Caki2 (cell line): Measurements from ENCODE around the gene BSG. TPM values are rescaled to one million over a fixed set of nuclear protein-coding genes. Genes with fewer than 3 reads are reported as not detected.
"Not testable (repeated sequence)": the region's sequence is repeated elsewhere in the genome, so short reads cannot be mapped to it uniquely, and the experiment has no call there.

Experiments used
- DNase-seq: peaks from one replicate; pipeline ENCODE4 v3.0.0-alpha.2; 2015; ENCODE audit warnings: low read depth
- in situ Hi-C: cut with HindIII; loops from 2 replicates; pipeline ENCODE4 v1.10.0; 2016; ENCODE audit warnings: low sequenced_read_pairs, low pct_unique_long_range_greater_than_20kb, mixed read lengths
- total RNA-seq: library from RNA; depleted of rRNA; stranded (reverse); fragments of >200 nt; shearing (Covaris generic); gene quantifications from 2 replicates; pipeline ENCODE4 v1.2.3, GENCODE V29; 2014; ENCODE audit warnings: low replicate concordance

BSG gene
- total RNA-seq, 1 experiment from 2014 or later: 330 TPM

DNA sequence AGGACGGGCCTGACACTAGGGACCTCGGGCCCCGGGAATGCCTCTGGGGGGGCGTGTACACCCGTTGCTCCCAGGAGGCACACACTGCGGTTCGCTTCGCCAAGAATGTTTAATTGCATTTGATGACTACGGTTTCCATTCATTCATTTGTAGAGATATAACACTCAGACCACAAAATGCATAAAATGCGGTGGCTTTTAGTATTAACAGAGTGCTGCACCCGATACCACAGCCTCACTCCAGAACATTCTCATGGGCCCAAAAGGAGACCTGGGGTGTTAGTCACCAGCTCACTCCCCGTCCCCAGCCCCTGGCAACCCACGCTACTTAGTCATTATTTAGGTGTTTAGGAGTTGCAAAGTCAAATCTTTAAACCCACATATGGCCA lies 39.1 kb downstream of the BSG start:
- DNase-seq: peak; percentile 68

DNA sequence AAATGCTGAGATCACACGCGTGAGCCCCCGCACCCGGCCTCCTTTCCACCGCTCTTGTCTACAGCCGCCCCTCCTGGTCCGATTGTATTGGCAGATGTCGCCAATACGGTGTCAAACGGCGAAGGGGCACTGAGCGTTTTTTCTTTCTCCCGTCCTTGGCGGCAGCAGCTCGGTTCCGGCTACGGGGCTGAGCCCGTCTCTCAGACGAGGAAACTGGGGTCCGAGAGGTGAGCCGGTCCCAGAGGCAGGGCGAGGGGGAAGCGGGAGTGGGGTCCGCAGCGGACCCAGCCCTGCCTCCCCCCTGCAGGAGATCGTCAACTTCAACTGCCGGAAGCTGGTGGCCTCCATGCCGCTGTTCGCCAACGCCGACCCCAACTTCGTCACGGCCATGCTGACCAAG lies 40.5 kb downstream of the BSG start:
- no peak for DNase-seq
- in situ Hi-C loops: no loop called here

More for the DNA sequence above, 39.1 kb downstream of the BSG start:
- in situ Hi-C loops: no loop called here

DNA sequence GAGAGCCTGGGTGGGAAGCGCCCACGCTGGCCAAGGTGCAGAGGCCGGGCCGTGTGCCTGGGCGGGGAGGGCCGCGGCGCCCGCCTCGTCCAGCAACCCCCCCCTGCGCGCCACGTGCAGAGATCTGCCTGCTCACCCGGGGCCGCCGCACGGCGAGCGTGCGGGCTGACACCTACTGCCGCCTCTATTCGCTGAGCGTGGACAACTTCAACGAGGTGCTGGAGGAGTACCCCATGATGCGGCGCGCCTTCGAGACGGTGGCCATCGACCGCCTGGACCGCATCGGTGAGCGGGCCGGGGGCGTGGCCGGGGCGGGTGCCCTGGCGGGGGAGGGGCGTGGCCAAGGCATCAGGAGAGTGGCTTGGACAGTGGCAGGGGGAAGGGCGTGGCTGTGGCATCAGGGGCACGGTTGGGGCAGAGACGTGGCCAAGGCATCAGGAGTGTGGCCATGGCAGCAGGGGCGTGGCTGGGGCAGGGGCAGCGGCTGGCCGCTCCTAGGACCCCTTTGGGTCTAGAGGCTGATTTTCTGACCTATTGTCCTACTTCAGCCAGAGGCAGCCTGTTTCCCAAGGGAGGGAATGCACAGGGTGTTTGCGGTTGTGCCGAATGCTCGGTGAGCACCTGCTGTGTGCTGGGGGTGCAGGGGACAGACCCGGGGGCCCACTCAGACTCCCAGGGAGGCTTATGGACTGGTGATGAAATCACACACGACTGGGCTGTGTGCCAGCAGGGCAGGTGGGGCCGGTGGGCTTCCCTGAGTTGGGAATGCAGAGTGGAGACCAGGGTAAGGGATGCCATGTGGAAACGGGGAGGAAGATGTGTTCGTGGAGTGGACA lies 41.6 kb downstream of the BSG start:
- DNase-seq: no peak
- in situ Hi-C loops: no loop called here

DNA sequence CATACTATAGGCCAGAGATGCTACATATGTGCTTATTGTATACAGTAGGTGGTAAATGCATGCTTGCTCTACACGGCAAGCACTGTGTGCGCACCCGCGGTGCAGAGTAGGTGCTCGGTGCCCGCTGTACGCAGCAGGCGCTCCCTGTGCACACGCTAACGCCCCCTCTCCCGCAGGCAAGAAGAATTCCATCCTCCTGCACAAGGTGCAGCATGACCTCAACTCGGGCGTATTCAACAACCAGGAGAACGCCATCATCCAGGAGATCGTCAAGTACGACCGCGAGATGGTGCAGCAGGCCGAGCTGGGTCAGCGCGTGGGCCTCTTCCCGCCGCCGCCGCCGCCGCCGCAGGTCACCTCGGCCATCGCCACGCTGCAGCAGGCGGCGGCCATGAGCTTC lies 43.2 kb downstream of the BSG start:
- DNase-seq: no peak
- in situ Hi-C loops: no loop called here

DNA sequence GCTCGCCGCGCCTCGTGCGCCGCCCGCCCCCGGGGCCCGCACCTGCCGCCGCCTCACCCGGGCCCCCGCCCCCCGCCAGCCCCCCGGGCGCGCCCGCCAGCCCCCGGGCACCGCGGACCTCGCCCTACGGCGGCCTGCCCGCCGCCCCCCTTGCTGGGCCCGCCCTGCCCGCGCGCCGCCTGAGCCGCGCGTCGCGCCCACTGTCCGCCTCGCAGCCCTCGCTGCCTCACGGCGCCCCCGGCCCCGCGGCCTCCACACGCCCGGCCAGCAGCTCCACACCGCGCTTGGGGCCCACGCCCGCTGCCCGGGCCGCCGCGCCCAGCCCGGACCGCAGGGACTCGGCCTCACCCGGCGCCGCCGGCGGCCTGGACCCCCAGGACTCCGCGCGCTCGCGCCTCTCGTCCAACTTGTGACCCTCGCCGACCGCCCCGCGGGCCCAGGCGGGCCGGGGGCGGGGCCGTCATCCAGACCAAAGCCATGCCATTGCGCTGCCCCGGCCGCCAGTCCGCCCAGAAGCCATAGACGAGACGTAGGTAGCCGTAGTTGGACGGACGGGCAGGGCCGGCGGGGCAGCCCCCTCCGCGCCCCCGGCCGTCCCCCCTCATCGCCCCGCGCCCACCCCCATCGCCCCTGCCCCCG lies 43.8 kb downstream of the BSG start:
- no peak for DNase-seq
- in situ Hi-C loops: no loop called here

DNA sequence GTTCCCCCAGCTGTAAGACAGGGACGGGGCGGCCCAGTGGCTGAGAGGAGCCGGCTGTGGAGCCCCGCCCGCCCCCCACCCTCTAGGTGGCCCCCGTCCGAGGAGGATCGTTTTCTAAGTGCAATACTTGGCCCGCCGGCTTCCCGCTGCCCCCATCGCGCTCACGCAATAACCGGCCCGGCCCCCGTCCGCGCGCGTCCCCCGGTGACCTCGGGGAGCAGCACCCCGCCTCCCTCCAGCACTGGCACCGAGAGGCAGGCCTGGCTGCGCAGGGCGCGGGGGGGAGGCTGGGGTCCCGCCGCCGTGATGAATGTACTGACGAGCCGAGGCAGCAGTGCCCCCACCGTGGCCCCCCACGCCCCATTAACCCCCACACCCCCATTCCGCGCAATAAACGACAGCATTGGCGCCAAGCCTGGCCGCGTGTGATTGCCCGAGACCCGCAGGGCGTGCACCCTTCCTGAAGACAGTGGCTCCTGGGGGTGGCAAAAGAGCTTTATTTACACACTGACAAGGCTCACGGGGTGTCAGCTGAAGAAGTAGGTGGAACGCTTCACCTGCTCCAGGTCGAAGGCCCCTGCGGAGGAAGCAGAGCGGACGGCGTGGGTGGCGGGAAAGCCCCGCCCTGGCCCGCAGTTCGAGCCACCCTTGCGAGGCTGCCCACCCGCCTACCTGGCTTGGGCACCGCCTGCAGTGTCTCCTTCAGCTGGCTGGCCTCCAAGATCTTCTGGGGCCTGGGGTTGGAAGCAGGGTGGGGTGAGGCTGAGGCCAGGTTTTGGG lies 44.5 kb downstream of the BSG start:
- DNase-seq: no peak
- in situ Hi-C loops: no loop called here

DNA sequence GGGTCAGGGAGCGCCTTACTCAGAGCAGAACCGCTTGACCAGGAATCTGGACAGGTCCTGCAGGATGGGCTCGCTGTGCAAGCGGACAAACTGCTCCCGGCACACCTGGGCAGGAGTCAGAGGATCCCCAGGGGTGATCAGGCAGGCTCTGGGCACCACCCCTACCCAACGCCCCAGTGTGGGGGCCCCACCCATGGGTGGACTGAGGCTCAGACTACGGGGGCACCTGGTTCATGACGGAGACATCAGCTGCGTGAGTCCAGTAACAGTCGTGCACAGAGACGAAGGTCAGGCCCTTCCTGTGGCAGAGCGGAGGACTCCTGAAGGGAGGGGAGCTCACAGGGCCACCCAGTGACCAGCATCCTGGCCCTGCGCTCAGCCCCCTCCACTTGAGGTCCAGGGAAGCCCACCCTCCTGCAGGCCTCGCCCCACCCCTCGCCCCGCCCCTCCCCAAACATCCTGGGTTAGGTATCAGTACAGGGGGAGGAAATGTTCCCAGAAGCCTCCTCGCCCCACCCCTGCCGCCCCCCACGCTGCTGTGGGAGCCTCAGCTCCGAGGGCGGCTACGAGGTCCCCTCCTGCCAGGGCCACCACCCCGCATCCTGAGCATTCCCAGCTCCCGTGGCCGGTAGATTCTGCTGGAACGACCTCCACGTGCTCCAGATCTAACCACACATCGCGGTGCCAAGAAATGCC lies 45.3 kb downstream of the BSG start:
- DNase-seq: no peak
- in situ Hi-C loops: no loop called here

DNA sequence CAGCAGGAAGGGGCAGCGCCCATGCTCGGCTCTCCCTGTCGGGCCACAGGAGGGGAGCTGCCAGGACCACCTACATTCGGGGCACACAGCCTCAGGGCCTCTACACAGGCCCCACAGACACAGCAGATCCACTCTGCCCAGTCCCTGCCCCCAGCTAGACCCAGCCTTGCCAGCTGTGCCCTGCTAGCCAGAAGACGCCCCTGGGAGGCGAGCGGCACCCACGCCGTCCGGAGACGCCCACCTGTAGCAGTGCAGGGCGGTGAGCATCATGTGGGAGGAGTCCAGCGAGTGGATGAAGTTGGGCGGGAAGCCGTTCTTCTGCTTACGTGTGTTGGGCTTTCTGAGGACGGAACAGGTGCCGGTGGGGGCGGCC lies 45.8 kb downstream of the BSG start:
- in situ Hi-C loops: no loop called here
- DNase-seq: no peak

DNA sequence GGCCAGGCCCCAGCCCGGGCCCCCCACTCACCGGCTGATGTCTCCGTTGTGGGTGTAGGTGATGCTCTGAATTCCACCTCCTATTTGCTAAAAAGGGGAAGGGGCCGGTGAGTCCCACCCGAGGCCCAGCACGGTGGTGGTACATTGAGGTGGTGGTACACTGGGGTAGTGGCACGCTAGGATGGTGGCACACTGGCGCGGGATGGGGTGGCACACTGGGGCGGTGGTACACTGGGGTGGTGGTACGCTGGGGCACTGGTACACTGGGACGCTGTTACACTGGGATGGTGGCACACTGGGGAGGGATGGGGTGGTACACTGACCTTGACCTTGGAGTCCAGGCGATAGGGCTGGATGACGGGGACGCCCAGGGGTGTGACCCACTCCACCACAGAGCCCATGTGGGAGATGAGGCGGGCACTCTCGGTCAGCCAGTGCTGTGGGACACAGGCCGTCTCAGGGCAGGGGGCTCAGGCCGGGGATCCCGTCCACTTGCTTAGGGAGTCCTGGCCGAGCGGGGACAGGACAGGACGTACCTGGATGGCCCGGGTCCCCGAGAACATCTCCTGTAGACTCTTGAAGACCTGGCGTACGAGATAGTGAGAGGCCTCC lies 46.4 kb downstream of the BSG start:
- in situ Hi-C loops: no loop called here
- no peak for DNase-seq

DNA sequence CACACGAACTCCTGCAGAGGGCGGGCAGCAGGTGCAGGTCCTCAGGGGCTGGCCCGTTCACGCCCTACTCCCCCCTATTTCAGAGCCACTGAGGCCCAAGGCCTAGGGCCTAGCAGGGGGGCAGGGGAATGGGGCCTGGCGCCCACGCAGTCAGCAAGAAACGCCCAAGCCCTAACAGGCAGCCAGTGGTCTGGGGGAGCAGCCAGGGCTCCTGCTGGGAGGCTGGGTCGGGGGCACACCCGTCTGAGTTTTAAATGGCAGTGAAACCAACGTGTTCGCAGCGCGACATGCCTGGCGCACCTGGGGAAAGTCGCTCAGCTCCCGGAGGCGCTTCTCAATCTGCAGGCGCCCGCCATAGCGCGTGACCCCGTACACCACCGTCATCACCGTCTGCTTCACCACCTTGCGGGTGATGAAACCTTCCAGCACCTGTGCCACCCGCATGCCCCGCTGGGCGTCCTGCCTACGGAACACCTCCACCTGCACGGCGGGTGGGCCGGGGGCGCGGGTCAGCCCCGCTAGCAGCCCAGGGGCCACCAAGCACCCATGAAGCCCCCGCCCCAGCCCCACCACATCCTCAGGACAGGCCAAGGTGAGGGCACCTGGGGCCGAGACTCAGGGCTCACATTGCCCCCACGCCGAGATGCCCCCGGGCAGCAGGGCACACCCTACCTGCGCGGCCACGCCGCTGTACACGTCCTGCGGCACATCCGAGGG lies 47.0 kb downstream of the BSG start:
- DNase-seq: no peak
- in situ Hi-C loops: no loop called here

DNA sequence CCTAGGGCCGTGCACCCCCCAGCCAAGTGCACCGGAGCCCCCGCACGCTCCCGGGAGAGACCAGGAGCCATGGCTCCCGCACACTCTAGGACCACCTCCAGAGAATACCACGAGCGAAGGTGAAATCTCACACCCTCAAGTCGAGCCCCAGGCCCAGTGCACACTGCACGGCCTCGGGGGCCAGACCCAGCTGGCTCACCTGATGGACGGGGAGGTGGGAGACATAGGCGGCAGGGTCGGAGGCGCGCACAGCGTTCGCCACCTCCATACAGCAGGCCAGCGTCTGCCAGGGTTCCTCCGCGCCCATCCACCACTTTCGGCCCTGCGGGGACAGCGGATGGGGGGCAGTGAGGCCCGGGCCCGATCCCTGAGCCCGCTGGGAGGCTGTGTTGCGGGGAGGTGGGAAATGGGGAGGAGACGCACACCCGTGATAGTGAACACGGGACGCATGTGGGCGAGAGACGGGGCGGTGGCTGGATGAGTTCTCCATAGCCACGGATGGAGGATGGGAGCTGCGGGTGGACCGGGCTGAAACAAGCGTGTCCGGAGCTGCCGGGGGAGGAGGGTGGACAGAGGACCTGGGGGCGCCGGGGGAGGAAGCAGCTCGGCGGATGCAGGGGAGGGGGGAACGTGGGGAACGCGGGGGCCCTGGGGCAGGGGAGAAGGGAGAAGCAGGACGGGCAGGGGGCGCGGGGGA lies 47.9 kb downstream of the BSG start:
- in situ Hi-C loops: no loop called here
- DNase-seq: no peak

DNA sequence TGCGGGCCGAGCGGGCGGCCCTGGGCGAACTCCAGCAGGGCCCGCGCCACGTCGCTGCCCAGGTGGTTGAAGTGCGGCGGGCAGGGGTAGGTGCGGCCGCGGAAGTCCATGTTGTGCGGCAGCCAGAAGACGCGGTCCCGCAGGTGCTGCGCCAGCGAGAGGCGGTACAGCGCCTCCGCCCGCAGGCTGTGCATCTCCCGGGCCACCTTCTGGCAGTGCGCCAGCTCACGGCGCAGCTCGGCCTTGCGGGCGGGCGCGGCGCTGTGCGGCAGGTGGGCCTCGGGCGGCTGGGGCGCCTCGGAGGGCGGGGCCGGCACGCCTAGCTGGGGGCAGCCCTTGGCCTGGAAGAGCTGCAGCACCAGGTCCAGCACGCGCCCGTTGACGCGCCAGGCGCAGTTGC lies 48.8 kb downstream of the BSG start:
- DNase-seq, in situ Hi-C loops: not testable (repeated sequence)

DNA sequence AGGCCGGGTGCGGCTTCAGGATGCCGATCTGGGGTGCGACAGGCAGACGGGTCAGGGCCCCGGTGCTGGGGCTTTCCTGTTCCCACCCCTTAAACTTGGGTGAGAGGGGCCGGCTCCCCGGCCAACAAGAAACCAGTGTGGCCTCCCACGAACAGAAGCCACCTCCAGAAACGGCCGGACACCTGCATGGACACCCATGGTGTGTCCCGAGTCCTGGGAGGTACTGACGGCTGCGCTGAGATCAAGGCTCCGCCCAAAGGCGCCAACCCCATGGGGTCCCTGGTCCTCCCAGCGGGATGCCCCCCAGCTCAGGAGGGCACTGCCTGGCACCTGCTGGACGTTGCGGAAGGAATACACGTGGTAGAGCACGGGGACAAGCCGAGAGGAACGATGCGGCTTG lies 49.4 kb downstream of the BSG start:
- DNase-seq: no peak
- in situ Hi-C loops: no loop called here

DNA sequence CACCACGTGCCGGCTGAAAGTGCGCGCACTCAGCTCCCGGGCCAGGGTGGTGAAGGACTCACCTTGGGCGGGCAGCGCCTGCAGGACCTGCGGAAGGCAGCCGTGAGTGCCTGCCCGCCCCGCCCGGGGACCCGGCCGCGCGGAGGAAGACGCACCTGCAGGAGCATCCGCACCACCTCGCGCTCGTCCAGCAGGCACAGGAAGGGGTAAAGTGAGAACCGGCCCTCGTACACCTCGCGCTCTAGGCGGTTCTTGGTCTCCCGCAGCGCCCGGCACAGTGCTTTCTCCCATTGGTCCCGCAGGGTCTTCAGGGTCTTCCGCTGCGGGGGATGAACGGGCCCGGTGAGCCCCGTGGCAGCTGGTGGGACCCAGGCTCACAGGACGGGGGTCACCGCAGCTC lies 50.3 kb downstream of the BSG start:
- in situ Hi-C loops: no loop called here
- no peak for DNase-seq

DNA sequence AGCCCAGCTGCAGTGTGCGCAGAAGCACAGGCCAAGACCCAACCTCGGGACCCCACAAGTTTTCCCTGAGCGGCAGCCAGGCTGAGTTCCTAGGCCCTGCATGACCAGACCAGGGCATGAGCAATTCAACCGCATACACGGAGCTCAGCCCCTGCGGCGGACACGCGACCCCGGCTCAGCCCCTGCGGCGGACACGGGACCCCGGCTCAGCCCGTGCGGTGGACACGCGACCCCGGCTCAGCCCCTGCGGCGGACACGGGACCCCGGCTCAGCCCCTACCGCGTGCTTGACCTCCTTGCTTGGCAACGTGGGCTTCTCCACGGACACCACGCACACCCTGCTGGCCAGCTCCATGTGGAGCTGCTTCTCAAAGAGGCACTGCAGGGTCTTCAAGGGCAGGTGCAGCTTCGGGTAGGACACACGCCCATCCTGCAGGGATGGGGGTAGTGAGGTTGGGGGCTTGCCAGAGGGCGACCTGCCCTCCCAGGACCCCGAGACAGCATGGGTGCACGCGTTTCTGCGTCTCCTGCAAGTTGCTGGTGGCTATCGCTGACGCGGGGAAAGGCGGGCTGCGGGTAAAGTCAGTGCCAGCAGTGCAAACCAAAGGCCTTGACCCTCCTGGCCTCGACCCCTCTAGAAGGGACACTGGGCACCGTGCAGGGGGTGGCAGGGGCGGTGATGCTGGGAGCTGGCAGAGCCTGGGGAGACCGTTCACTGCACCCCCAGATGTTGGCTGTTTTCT lies 51.0 kb downstream of the BSG start:
- in situ Hi-C loops: no loop called here
- no peak for DNase-seq

DNA sequence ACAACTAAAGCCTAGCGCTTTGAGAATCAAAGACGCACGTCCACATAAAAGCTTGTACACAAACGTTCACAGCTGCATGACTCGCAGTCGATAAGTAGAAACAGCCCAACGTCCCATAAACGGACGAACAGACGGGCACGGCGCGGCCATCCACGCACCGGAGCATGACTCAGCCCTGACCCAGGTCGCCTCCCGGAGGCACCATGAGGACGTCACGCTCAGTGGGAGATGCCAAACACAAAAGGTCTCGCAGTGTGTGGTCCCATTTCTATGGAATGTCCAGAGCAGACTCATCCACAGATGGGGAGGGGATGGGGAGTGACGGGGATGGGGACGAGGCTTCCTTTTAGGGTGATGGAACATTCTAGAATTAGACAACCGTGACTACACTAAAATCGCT lies 51.6 kb downstream of the BSG start:
- in situ Hi-C loops: no loop called here
- peak; percentile 77 for DNase-seq
